ENCODE data around the gene EAF2.

Gene EAF2

GRCh38 chr3:121863801-121864200 is 28.8 kb downstream of the EAF2 start:
- DNase-seq: no peak

- no peak for DNase-seq
Measured at GRCh38 chr3:121869736-121870135, 34.7 kb downstream of the EAF2 start.

- DNase-seq: no peak
Measured at GRCh38 chr3:121870717-121871116, 35.7 kb downstream of the EAF2 start.

GRCh38 chr3:121871430-121871829 is 36.4 kb downstream of the EAF2 start:
- no peak for DNase-seq

GRCh38 chr3:121878411-121878810 is 43.4 kb downstream of the EAF2 start:
- no peak for DNase-seq

- no peak for DNase-seq
Measured at GRCh38 chr3:121883507-121883906, 48.5 kb downstream of the EAF2 start.

- DNase-seq: no peak
Measured at GRCh38 chr3:121885386-121885785, 50.4 kb downstream of the EAF2 start.

- no peak for DNase-seq
Measured at GRCh38 chr3:121894301-121894990, 59.4 kb downstream of the EAF2 start, which contains the start of gene SLC15A2. Gene SLC15A2, plus strand, starts transcription at chr3:121894401. Its CDS starts 76 bp downstream, at chr3:121894477.

GRCh38 chr3:121895121-121895520 is 60.1 kb downstream of the EAF2 start:
- DNase-seq: no peak

- no peak for DNase-seq
Measured at GRCh38 chr3:121895736-121896135, 60.7 kb downstream of the EAF2 start.

- DNase-seq: no peak
Measured at GRCh38 chr3:121896823-121897222, 61.8 kb downstream of the EAF2 start.

- DNase-seq: no peak
Measured at GRCh38 chr3:121897296-121897695, 62.3 kb downstream of the EAF2 start.

- DNase-seq: no peak
Measured at GRCh38 chr3:121913305-121913990, 78.4 kb downstream of the EAF2 start.

GRCh38 chr3:121914081-121914998 is 79.3 kb downstream of the EAF2 start:
- DNase-seq: no peak

GRCh38 chr3:121916189-121916588 is 81.2 kb downstream of the EAF2 start:
- no peak for DNase-seq

- DNase-seq: no peak
Measured at GRCh38 chr3:121918779-121919483, 83.9 kb downstream of the EAF2 start.

GRCh38 chr3:121924734-121925133 is 89.7 kb downstream of the EAF2 start:
- DNase-seq: no peak

GRCh38 chr3:121926380-121926779 is 91.4 kb downstream of the EAF2 start:
- DNase-seq: no peak
